Astrocyte of the cerebellum (primary cell): ENCODE data around the gene COQ7.

Experiments
- DNase-seq: peaks from one replicate; pipeline ENCODE4 v3.0.0-alpha.2; 2011; ENCODE audit warnings: low read depth
- H3K4me3 ChIP-seq: 2 replicates; pipeline ENCODE4 v1.5.1; 2011; ENCODE audit warnings: mild to moderate bottlenecking, low read depth, low read length, moderate library complexity
- CTCF ChIP-seq: IDR thresholded peaks from 2 replicates; pipeline ENCODE4 v1.5.1; 2012; ENCODE audit warnings: low read length, low read depth, moderate library complexity, mild to moderate bottlenecking; ENCODE audit errors: missing control alignments
- in situ Hi-C: cut with HindIII; loops from 2 replicates; pipeline ENCODE4 v1.10.0; 2017; ENCODE audit warnings: low sequenced_read_pairs

The COQ7 gene

GRCh38 chr16:19067349-19068236 is at the start of gene COQ7:
TSS of gene COQ7 (plus strand) at chr16:19067614. CDS start at chr16:19067665, 51 bp downstream.
- TF ChIP-seq CTCF, result no peak
- peak; percentile 100 for DNase-seq
- in situ Hi-C loops, result no loop called here
- peak within 1 kb of the TSS; percentile 71 for H3K4me3 ChIP-seq

GRCh38 chr16:19020689-19021088 is 46.7 kb upstream of the COQ7 start:
- no peak for TF ChIP-seq CTCF
- no peak overlapping the region for H3K4me3 ChIP-seq
- in situ Hi-C loops, result loop anchor here (5.0 kb wide), 1 partner anchor 48 kb away; no protein-coding TSS in a partner anchor

GRCh38 chr16:19021747-19022146 is 45.7 kb upstream of the COQ7 start:
- no peak for DNase-seq
- no peak for TF ChIP-seq CTCF
- in situ Hi-C loops, result loop anchor here (5.0 kb wide), 1 partner anchor 49 kb away; no protein-coding TSS in a partner anchor
- H3K4me3 ChIP-seq, result no peak overlapping the region

More at GRCh38 chr16:19020689-19021088, 46.7 kb upstream of the COQ7 start:
- no peak for DNase-seq

GRCh38 chr16:19027416-19027815 is 40.0 kb upstream of the COQ7 start:
- in situ Hi-C loops, result no loop called here
- H3K4me3 ChIP-seq, result no peak overlapping the region
- DNase-seq, result no peak
- no peak for TF ChIP-seq CTCF

GRCh38 chr16:19029980-19030379 is 37.4 kb upstream of the COQ7 start:
- H3K4me3 ChIP-seq, result no peak overlapping the region
- no peak for TF ChIP-seq CTCF
- DNase-seq, result no peak
- in situ Hi-C loops, result no loop called here

GRCh38 chr16:19031738-19032137 is 35.7 kb upstream of the COQ7 start:
- in situ Hi-C loops, result no loop called here
- no peak for DNase-seq
- no peak overlapping the region for H3K4me3 ChIP-seq
- TF ChIP-seq CTCF, result no peak
